ENCODE data around the gene BPTF. TPM values are rescaled to one million over a fixed set of nuclear protein-coding genes. Genes with fewer than 3 reads are reported as not detected.

The BPTF gene
- polyA plus RNA-seq, 1 experiment: 46.0 TPM

DNA sequence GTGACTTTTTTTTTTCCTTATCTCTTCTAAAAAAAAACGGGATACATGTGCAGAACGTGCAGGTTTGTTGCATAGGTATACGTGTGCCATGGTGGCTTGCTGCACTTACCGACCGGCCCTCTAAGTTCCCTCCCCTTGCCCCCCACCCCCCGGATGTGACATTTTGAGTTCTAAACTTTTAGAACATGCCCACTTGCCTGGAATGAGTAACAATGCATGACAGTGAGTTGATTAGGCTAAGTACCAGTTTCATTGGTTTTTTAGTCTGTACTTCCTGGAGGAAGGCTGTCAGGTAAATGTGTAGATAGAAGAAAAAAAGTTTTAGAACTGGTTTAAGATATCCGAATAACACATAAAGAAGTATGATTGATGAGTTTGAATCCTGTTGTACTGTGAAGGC is 4.0 kb downstream of the BPTF start:
- ChIA-PET POLR2A (no interaction called here), CTCF (no interaction called here)
- H3K4me3 ChIP-seq (ENCODE audit: low read depth, low read length): no peak overlapping the region; the same call in 1 of the 2 replicates

DNA sequence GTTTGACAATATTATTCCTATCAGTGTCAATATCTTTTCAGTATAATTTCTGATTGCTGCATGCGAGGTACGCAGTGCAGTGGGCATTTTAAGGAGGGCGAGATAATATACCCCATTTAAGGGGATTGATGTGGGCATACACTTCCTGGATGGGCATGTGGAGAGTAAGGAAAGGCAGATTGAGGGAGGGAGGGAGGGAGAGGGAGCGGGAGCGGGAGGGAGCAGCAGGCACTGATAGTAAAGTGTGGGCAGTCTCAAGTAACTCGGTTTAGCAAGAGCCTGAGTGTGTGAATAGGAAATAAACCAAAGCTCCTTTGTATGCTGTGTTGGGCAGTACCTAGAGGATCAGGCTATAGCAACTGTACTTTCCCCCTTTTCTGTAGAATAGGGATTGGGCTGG is 5.1 kb downstream of the BPTF start:
- TF ChIP-seq, protein P1, sequence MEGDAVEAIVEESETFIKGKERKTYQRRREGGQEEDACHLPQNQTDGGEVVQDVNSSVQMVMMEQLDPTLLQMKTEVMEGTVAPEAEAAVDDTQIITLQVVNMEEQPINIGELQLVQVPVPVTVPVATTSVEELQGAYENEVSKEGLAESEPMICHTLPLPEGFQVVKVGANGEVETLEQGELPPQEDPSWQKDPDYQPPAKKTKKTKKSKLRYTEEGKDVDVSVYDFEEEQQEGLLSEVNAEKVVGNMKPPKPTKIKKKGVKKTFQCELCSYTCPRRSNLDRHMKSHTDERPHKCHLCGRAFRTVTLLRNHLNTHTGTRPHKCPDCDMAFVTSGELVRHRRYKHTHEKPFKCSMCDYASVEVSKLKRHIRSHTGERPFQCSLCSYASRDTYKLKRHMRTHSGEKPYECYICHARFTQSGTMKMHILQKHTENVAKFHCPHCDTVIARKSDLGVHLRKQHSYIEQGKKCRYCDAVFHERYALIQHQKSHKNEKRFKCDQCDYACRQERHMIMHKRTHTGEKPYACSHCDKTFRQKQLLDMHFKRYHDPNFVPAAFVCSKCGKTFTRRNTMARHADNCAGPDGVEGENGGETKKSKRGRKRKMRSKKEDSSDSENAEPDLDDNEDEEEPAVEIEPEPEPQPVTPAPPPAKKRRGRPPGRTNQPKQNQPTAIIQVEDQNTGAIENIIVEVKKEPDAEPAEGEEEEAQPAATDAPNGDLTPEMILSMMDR (IDR thresholded peaks at IDR 0.05; ENCODE audit: low read depth, low read length): no peak
- no peak overlapping the region for H3K27ac ChIP-seq (ENCODE audit: low read depth, low read length)
- H3K9me3 ChIP-seq (ENCODE audit: control insufficient read depth, insufficient read depth, low read length): no peaks in the 10 kb centered on the region
- no peak overlapping the region for H3K4me3 ChIP-seq (ENCODE audit: low read depth, low read length)
- H3K27me3 ChIP-seq (ENCODE audit: control insufficient read depth, insufficient read depth, low read length): no peaks in the 10 kb centered on the region
- ChIA-PET POLR2A (no interaction called here), CTCF (no interaction called here)
- DNase-seq (ENCODE audit: low read depth, low spot score): no peak

More for the DNA sequence above, 4.0 kb downstream of the BPTF start:
- TF ChIP-seq, protein P1 (IDR thresholded peaks at IDR 0.05; ENCODE audit: low read depth, low read length): no peak
- Histone ChIP-seq H3K27me3 (ENCODE audit: control insufficient read depth, insufficient read depth, low read length) (no peaks in the 10 kb centered on the region), H3K27ac (ENCODE audit: low read depth, low read length) (no peak overlapping the region), H3K9me3 (ENCODE audit: control insufficient read depth, insufficient read depth, low read length) (no peaks in the 10 kb centered on the region)
- DNase-seq (ENCODE audit: low read depth, low spot score): no peak

- CTCF ChIA-PET: no interaction called here
- H3K27me3 ChIP-seq (ENCODE audit: control insufficient read depth, insufficient read depth, low read length): no peaks in the 10 kb centered on the region
- no peak for DNase-seq (ENCODE audit: low read depth, low spot score)
- no peaks in the 10 kb centered on the region for H3K9me3 ChIP-seq (ENCODE audit: control insufficient read depth, insufficient read depth, low read length)
- TF ChIP-seq, protein P1 (IDR thresholded peaks at IDR 0.05; ENCODE audit: low read depth, low read length): no peak
- H3K27ac ChIP-seq (ENCODE audit: low read depth, low read length): no peak overlapping the region
- H3K4me3 ChIP-seq (ENCODE audit: low read depth, low read length): no peak overlapping the region
- POLR2A ChIA-PET: no interaction called here
Observed at GRCh38 chr17:67831268-67831667, 6.0 kb downstream of the BPTF start.

DNA sequence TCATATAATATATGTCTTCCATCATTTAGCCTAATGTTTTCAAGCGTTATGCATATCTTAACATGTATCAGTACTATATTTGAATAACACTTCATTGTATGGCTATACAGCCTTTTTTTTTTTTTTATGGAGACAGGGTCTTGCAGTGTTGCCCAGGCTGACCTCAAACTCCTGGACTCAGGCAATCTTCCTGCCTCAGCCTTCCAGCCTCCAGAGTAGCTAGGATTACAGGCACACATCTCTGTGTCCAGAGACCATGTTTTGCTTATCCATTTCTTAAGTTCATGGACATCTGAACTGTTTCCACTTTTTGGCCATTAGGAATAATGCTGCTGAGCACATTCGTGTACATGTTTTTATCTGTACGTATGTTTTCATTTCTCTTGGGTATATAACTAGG is 7.8 kb downstream of the BPTF start:
- no peaks in the 10 kb centered on the region for H3K9me3 ChIP-seq (ENCODE audit: control insufficient read depth, insufficient read depth, low read length)
- TF ChIP-seq, protein P1 (IDR thresholded peaks at IDR 0.05; ENCODE audit: low read depth, low read length): no peak
- no peak overlapping the region for H3K27ac ChIP-seq (ENCODE audit: low read depth, low read length)
- DNase-seq (ENCODE audit: low read depth, low spot score): no peak
- ChIA-PET CTCF (no interaction called here), POLR2A (interaction anchor here (0.7 kb wide), 1 partner anchor 48 kb away, joined by 4 read pairs; no protein-coding TSS in a partner anchor)
- H3K4me3 ChIP-seq (ENCODE audit: low read depth, low read length): no peak overlapping the region
- H3K27me3 ChIP-seq (ENCODE audit: control insufficient read depth, insufficient read depth, low read length): no peaks in the 10 kb centered on the region

- Histone ChIP-seq H3K4me3 (ENCODE audit: low read depth, low read length) (no peak overlapping the region), H3K27me3 (ENCODE audit: control insufficient read depth, insufficient read depth, low read length) (no peaks in the 10 kb centered on the region), H3K27ac (ENCODE audit: low read depth, low read length) (no peak overlapping the region), H3K9me3 (ENCODE audit: control insufficient read depth, insufficient read depth, low read length) (no peaks in the 10 kb centered on the region)
- CTCF ChIA-PET: interaction anchor here (0.7 kb wide), 1 partner anchor 10 kb away, joined by 3 read pairs; no protein-coding TSS in a partner anchor
- TF ChIP-seq, protein P1 (IDR thresholded peaks at IDR 0.05; ENCODE audit: low read depth, low read length): peak; percentile 30
- POLR2A ChIA-PET: no interaction called here
- DNase-seq (ENCODE audit: low read depth, low spot score): no peak
Observed at GRCh38 chr17:67833946-67834631, 8.8 kb downstream of the BPTF start.

Measured in AG04450 (cell line).